Measurements from ENCODE around the gene DYSF.

Gene DYSF

DNA sequence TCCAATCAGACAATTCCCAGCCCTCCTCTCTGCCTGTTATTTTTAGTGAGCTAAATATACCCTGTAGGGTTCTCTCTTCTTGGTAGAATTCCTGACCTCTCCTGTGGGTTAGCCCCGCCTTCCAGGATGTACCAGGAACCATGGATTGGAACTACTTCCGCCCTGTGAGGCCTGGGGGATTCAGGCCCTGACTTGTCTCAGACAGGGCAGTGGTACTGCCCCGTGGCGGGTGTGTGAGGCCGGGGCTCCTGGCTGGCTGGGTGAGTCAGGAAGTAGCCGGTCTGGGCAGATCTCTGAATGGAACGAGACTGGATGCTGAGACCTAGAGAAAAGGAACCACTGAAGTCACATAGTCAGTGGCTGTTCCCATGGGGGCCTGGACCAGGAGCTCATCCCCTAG lies 50.5 kb downstream of the DYSF start:
- DNase-seq = no peak

GRCh38 chr2:71504611-71505010 lies 51.2 kb downstream of the DYSF start:
- no peak for DNase-seq

- no peak for DNase-seq
These were observed 51.9 kb downstream of the DYSF start for GRCh38 chr2:71505086-71505769.

DNA sequence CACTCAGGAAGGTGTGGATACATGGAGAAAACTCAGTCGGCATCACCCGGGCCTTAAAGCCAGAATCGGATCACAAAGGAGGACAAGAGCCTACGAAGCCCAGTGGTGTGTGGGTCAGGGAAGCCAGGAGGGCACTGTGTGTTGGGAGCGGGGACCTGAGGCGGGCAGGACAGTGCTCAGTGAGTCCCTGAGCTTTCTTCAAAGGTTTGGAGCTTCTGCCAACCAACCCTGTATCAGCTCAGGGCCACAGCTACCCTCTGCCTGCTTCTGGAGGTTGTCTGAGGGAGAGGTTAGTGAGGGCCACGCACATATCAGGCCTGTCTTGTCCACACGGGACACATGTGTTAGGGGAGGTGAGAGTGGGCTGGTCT lies 52.4 kb downstream of the DYSF start:
- no peak for DNase-seq

DNA sequence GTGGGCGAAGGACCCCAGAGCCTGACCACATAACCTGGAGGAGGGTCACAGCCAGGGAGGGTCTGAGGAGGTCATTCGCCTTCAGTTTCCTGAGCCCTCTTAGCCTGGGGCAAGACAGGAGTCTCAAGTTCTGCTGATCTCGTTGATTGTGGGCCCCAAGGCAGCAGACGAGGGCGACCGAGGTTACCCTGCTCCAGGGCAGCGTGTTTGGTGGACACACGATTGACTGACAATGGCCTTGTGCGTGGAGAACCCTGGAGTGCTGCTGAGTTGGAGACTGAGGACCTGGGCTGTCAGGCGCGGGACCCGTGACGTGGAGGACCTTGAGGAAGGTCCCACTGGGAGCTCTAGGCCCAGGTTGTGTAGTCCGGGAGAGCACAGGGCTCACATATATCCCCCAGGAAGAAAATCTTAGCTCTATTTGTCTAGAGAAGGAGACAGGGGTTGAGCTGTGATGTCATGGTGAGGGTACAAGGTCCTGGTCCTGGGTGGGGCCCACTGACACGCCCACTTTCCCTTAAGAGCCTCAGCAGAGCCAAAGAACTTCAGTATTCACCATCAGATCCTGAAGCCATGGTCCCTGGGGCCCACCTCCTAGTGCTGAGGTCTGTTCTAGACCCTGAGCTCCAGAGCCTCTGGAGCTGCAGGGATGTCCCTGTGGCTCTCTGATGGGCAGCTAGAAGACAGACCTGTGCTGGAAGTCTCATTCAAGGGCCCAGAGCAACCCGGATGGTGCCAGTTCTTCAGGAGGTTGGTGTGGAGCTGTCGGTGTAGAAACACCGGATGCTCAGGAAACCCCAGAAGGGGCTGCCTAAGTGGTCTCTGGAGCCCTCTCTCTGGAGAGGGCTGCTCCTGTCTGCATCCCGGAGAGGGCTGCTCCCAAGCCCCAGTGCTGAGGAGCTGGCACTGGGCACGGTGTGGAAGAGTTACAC lies 53.1 kb downstream of the DYSF start:
- DNase-seq = no peak

- no peak for DNase-seq
These were observed 54.1 kb downstream of the DYSF start for GRCh38 chr2:71507476-71507875.

DNA sequence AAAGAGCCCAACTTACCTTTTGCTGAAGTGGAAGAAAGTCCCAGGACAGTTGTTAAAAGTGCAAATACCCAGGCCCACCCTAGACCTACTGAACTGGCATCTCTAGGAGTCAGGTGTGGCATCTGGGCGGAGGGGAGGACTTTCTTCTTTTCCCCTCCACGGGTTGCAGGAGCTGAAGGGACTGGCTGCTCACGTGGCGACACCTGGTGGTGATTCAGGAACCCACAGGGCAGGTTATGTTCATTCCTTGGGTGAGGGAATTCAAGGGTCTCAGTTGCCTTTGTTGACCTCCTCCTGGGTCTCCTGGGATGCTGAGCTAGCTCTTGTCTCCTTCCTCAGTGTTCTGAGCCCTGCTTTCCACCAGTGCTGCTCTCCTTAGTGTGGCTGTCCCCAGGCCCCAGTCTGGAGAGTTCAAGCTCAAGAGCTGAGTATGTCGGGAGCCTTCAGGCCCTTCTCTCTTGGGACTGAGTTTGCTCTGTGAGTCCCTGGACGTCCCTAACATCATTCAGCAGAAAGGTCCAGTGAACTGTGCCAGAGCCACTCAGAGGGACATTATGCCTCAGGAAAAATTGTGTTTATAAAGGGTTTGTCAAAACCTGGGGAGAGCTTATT lies 56.9 kb downstream of the DYSF start:
- DNase-seq = peak in 1 of 2 experiments; percentile 15

DNA sequence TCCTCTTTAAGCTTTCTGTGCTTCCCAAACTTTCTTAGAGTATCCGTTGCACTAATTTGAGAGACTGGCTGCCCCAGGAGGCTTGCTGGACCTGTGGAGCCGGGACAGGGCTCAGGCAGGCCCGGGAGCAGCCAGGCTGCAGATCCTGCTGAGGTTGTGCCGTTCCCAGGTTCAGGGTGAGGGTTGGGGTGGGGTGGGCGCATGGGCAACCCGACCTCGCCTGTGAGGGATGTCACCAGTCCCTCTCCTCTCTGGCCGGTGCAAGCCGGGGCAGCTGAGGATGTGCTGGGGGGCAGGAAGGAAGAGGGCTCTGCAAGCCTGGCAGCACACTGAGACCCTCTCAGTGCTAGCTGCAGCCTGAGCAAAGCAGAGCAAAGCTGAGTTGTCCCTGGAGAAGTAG lies 57.6 kb downstream of the DYSF start:
- DNase-seq = no peak

- no peak for DNase-seq
These were observed 58.4 kb downstream of the DYSF start for GRCh38 chr2:71511776-71512175.

- no peak for DNase-seq
These were observed 59.0 kb downstream of the DYSF start for GRCh38 chr2:71512386-71512785.

DNA sequence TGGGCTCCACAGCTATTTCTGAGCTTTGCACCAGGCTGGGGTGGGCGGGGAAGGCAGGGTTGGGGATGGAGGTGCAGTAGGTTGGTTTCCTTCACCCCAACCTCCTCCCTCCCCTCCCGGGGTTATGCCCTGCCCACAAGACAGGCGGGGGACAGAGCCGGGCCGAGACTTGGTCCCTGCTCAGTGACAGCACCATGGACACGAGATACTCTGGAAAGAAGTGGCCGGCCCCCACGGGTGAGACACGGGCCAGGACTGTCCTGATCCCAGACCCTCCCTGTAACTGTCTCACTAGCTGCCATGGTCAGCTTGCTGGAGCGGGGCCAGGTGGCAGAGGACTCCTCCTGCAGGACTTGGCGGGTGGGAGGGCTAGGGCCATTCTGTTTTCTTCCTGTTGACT lies 59.7 kb downstream of the DYSF start:
- DNase-seq = no peak

DNA sequence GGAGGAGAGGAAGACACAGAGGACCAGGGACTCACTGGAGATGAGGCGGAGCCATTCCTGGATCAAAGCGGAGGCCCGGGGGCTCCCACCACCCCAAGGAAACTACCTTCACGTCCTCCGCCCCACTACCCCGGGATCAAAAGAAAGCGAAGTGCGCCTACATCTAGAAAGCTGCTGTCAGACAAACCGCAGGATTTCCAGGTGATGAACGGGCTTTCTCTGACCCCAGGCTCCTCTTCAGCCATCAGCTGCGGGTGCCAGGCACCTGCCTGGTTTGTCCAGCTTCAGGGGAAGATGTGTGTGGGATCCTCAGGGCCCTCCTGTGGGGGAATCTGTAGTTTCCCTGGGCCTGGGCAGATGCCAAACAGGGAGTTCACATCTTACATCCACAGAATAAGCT lies 60.4 kb downstream of the DYSF start:
- no peak for DNase-seq

- DNase-seq = no peak
These were observed 63.0 kb downstream of the DYSF start for GRCh38 chr2:71516253-71516888.

DNA sequence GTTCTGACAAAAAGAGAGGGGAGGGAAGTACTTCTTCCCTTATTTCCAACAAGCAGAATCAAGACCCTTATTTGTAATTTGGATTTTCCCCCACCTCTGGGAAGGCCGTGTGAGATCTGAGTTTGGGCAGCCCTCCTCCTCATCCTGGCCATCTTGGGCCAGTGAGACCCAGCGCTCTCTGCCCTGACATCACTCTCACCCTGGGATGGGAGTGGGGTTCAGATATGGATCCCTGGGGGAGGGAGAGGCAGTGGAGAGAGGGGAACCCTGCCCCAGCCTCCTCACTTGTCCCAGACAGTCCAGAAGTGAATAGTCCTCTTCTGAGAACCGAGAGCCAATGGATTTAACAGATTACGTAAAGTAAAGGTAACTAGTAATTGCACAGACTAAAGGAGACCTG lies 64.5 kb downstream of the DYSF start:
- DNase-seq = no peak

- DNase-seq = no peak
These were observed 68.1 kb downstream of the DYSF start for GRCh38 chr2:71521436-71521950.

DNA sequence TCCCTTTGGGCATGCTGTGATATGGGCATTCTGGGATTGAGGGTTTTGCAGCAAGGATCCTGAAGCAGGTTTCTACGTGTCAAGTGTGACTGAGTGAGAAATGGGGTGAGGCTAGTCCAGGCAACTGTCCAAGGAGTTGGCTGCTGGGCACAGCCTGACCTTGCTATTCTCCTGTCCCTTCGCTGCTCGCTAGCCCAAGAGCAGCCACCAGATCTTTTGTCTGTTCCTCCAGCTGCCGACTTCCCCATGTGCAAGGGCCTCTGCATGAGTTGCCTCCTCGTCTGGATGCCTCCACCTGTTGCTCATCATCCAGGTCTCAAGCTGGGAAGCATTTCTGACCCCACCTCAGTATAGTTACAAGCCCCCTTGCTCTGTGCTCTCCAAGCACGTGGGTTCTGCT lies 71.1 kb downstream of the DYSF start:
- DNase-seq = no peak

DNA sequence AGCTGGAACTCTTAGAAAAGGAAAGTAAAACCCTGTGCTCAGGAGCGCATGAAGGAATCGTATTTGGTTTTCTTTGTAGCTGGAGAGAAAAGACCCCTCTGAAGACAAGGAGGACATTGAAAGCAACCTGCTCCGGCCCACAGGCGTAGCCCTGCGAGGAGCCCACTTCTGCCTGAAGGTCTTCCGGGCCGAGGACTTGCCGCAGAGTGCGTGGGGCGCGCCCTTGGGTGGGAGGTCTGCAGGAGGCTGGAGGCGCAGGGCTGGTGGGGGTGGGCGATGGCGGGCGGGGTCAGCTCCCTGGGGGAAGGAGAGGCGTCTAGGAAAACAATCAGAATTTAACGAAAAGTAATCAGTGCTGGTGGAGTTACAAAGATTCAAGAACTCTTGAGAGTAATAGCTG lies 72.8 kb downstream of the DYSF start:
- no peak for DNase-seq

GRCh38 chr2:71526975-71527374 lies 73.6 kb downstream of the DYSF start:
- DNase-seq = no peak

GRCh38 chr2:71528131-71528591 lies 74.8 kb downstream of the DYSF start:
- no peak for DNase-seq

GRCh38 chr2:71528749-71529148 lies 75.4 kb downstream of the DYSF start:
- DNase-seq = no peak

DNA sequence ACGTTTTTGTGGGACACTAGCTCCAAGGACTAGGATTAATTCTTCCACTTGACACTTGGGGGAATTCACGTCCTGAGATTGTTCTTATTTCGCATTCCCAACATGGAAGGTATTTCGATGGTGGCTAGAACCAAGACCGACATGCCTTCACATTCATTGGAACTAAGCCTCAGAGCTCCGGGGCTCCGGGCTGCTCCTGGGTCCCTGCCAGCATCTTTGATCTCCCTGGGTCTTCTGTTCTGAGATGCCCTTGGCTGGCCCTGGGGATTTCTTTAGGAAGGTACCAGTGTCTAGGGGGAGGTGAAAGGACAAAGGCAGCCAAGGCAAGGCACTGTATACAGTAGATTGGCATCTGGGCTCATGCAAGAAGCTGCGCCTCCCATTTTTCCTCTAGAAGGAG lies 76.8 kb downstream of the DYSF start:
- DNase-seq = no peak

DNA sequence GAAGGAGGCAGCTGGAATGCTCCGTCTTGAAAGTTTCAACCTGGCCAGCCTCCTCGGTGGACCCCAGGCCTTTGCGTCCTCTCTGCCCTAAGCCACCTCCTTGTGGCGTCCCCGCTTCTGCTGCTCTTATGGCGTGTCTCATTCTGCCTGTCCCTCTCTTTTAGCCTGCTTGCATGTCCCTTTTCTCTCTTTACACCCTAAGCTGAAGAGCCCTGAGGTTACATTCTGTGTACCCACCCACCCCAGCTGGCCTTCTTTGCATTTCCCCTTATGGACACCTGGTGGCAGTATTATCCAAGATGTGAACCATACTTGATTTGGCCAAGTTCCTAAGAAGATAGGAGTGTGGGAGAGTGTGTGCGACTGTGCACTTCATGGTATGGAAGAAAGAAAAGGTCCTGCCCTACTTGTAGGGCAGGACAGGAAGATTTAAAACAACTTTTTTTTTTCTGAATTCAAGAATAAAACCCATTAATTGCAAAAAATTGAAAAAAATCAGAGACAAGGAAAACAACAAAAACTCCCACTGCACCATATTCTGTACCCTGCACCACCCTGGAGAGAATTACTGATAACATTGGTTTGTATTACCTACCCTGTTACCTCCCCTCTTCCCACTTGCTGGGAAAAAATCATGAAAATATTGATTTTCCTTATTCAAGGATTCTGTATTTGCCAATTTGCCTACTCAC lies 77.4 kb downstream of the DYSF start:
- DNase-seq = no peak
